WTC11 (cell line): Measurements from ENCODE around the gene ETF1.

Source experiments
- CBFB ChIP-seq: sonication (generic); formaldehyde crosslinking; IDR thresholded peaks from 2 replicates; pipeline ENCODE4 v1.8.1; 2022; ENCODE audit warnings: mild to moderate bottlenecking, low read depth, missing genetic modification reagents
- CTCF ChIP-seq: fragments of 200-600 bp; IDR thresholded peaks from 2 replicates; pipeline ENCODE4 v1.8.0; 2022; ENCODE audit warnings: antibody characterized with exemption
- E2F5 ChIP-seq: sonication (generic); formaldehyde crosslinking; IDR thresholded peaks from 2 replicates; pipeline ENCODE4 v1.8.1; 2022; ENCODE audit warnings: mild to moderate bottlenecking, moderate library complexity, missing genetic modification reagents
- ELF4 ChIP-seq: sonication (generic); formaldehyde crosslinking; IDR thresholded peaks from 2 replicates; pipeline ENCODE4 v1.8.1; 2022; ENCODE audit warnings: low read depth, mild to moderate bottlenecking, moderate library complexity, missing genetic modification reagents
- FOXP4 ChIP-seq: sonication (generic); formaldehyde crosslinking; IDR thresholded peaks from 2 replicates; pipeline ENCODE4 v1.8.0; 2022; ENCODE audit warnings: mild to moderate bottlenecking, missing genetic modification reagents
- NR3C1 ChIP-seq: sonication (generic); formaldehyde crosslinking; conservative IDR thresholded peaks from 2 replicates; pipeline ENCODE4 v1.8.1; 2023; ENCODE audit warnings: low read depth, mild to moderate bottlenecking, missing genetic modification reagents
- USF2 ChIP-seq: sonication (generic); formaldehyde crosslinking; IDR thresholded peaks from 2 replicates; pipeline ENCODE4 v1.8.1; 2023; ENCODE audit warnings: mild to moderate bottlenecking, missing genetic modification reagents, moderate library complexity
- ZNF121 ChIP-seq: sonication (generic); formaldehyde crosslinking; IDR thresholded peaks from 2 replicates; pipeline ENCODE4 v1.8.0; 2023; ENCODE audit warnings: missing genetic modification reagents

GRCh38 chr5:138458856-138459255 lies 84.2 kb downstream of the ETF1 start:
- TF ChIP-seq CTCF = no peak
- no peak for TF ChIP-seq E2F5 (CRISPR knock-in tag)
- no peak for TF ChIP-seq CBFB (CRISPR knock-in tag)
- TF ChIP-seq ELF4 = no peak
- no peak for TF ChIP-seq ZNF121
- no peak for TF ChIP-seq FOXP4
- TF ChIP-seq NR3C1 (CRISPR knock-in tag) = no peak
- TF ChIP-seq USF2 (CRISPR knock-in tag) = no peak
